GM19467 (cell line): Measurements from ENCODE around the gene FOXO3.
A peak's percentile ranks its signal among the peaks of the same experiment; 100 is the strongest.
"Not testable (repeated sequence)": the region's sequence is repeated elsewhere in the genome, so short reads cannot be mapped to it uniquely, and the experiment has no call there.

Source experiments
- ATAC-seq: cut with Tn5 transposase; IDR thresholded peaks from one replicate; pipeline ENCODE4 v1.9.1; 2021; ENCODE audit warnings: mild to moderate bottlenecking, moderate library complexity; ENCODE audit not compliant: unreplicated experiment

The FOXO3 gene

GRCh38 chr6:108555399-108556052, 5.2 kb upstream of the FOXO3 start:
- no peak for ATAC-seq

- ATAC-seq: no peak
These were observed 4.5 kb upstream of the FOXO3 start for GRCh38 chr6:108556250-108556649.

GRCh38 chr6:108556866-108557493, 3.7 kb upstream of the FOXO3 start:
- no peak for ATAC-seq

- no peak for ATAC-seq
These were observed 3.0 kb upstream of the FOXO3 start for GRCh38 chr6:108557494-108558371.

GRCh38 chr6:108558372-108559096, 2.2 kb upstream of the FOXO3 start:
- ATAC-seq: peak; percentile 55

- ATAC-seq: peak; percentile 37
These were observed 1.4 kb upstream of the FOXO3 start for GRCh38 chr6:108559097-108559883.

- no peak for ATAC-seq
These were observed 744 bp upstream of the FOXO3 start for GRCh38 chr6:108559884-108560462.

- ATAC-seq: not testable (repeated sequence)
These were observed 561 bp downstream of the FOXO3 start for GRCh38 chr6:108561309-108561647.

- ATAC-seq: no peak
These were observed 1.2 kb downstream of the FOXO3 start for GRCh38 chr6:108561742-108562502.

- no peak for ATAC-seq
These were observed 1.8 kb downstream of the FOXO3 start for GRCh38 chr6:108562503-108562993.

GRCh38 chr6:108563292-108563691, 2.6 kb downstream of the FOXO3 start:
- no peak for ATAC-seq

- no peak for ATAC-seq
These were observed 3.5 kb downstream of the FOXO3 start for GRCh38 chr6:108564178-108564577.

- ATAC-seq: peak; percentile 81
These were observed 4.5 kb downstream of the FOXO3 start for GRCh38 chr6:108565091-108565766.

GRCh38 chr6:108565893-108566292, 5.2 kb downstream of the FOXO3 start:
- ATAC-seq: no peak

- ATAC-seq: no peak
These were observed 5.7 kb downstream of the FOXO3 start for GRCh38 chr6:108566406-108566805.

GRCh38 chr6:108568101-108568500, 7.4 kb downstream of the FOXO3 start:
- no peak for ATAC-seq

- no peak for ATAC-seq
These were observed 8.0 kb downstream of the FOXO3 start for GRCh38 chr6:108568551-108569305.

- ATAC-seq: no peak
These were observed 9.8 kb downstream of the FOXO3 start for GRCh38 chr6:108570517-108570916.
